SK-N-SH (cell line): ENCODE results near the gene B4GALT1. TPM values are rescaled to one million over a fixed set of nuclear protein-coding genes. Genes with fewer than 3 reads are reported as not detected.

ENCODE experiments used
- CTCF ChIA-PET: fragments of 300-600, 350-600 bp; formaldehyde crosslinking; extraction: SDS; loops from one replicate; lab custom pipeline; 2021; lab: Yijun Ruan, JAX
- POLR2A ChIA-PET: fragments of 350-600 bp; sonication (Branson Sonifier 250); formaldehyde crosslinking; extraction: SDS; loops from one replicate; lab custom pipeline; 2020; ENCODE audit warnings: antibody characterized with exemption, inconsistent platforms; lab: Yijun Ruan, JAX
- DNase-seq: peaks from one replicate; pipeline ENCODE4 v3.0.0; 2012
- H2AFZ ChIP-seq: fragments of 200-600 bp; sonication (generic); 2 replicates; pipeline ENCODE4 v1.8.1; 2016; ENCODE audit warnings: antibody characterized with exemption, mild to moderate bottlenecking, low read depth
- H3F3A ChIP-seq: fragments of 200-600 bp; sonication (generic); replicated peaks from 2 replicates; pipeline ENCODE3; 2016; ENCODE audit warnings: antibody characterized with exemption, mild to moderate bottlenecking; ENCODE audit not compliant: insufficient read depth
- H3K27ac ChIP-seq, 2 experiments: fragments of 200-500 bp in 1 of 2; fragments of 200-600 bp in 1 of 2; sonication (Bioruptor generic) in 1 of 2; sonication (generic), shearing (Covaris generic) in 1 of 2; 2 replicates each; pipeline versions ENCODE4 v1.5.1 to v1.6.1; 2014 to 2016; ENCODE audit warnings: low read depth in 2 of 2, inconsistent platforms in 1 of 2, low read length in 1 of 2, mild to moderate bottlenecking in 1 of 2, mixed read lengths in 1 of 2
- H3K27me3 ChIP-seq: fragments of 200-600 bp; sonication (generic), shearing (Covaris generic); 2 replicates; pipeline ENCODE4 v1.6.1; 2016; ENCODE audit warnings: mixed run types; ENCODE audit not compliant: insufficient read depth
- H3K36me3 ChIP-seq, 2 experiments: fragments of 200-500 bp in 1 of 2; fragments of 200-600 bp in 1 of 2; sonication (Bioruptor generic) in 1 of 2; sonication (generic) in 1 of 2; replicated peaks in 1 of 2; 2 replicates each; pipeline versions ENCODE3 to v1.5.1; 2014 to 2016; ENCODE audit warnings: low read length in 1 of 2, mild to moderate bottlenecking in 1 of 2; ENCODE audit not compliant: insufficient read depth in 2 of 2, control insufficient read depth in 1 of 2
- H3K4me1 ChIP-seq, 2 experiments: fragments of 200-500 bp in 1 of 2; fragments of 200-600 bp in 1 of 2; sonication (Bioruptor generic) in 1 of 2; sonication (generic), shearing (Covaris generic) in 1 of 2; 2 replicates each; pipeline versions ENCODE4 v1.5.1 to v1.6.1; 2014 to 2016; ENCODE audit warnings: low read depth in 1 of 2, low read length in 1 of 2, mixed run types in 1 of 2; ENCODE audit not compliant: insufficient read depth in 2 of 2, control insufficient read depth in 1 of 2
- H3K4me2 ChIP-seq: fragments of 200-600 bp; sonication (generic), shearing (Covaris generic); 2 replicates; pipeline ENCODE4 v1.6.1; 2017; ENCODE audit warnings: mixed run types
- H3K4me3 ChIP-seq, 2 experiments: fragments of 200-500 bp in 1 of 2; fragments of 200-600 bp in 1 of 2; sonication (Bioruptor generic) in 1 of 2; sonication (generic), shearing (Covaris generic) in 1 of 2; 2 replicates each; pipeline versions ENCODE4 v1.5.1 to v1.8.1; 2014 to 2016; ENCODE audit warnings: low read depth in 2 of 2, inconsistent platforms in 1 of 2, low read length in 1 of 2, mild to moderate bottlenecking in 1 of 2, mixed read lengths in 1 of 2, moderate library complexity in 1 of 2
- H3K79me2 ChIP-seq: fragments of 200-600 bp; sonication (generic); 2 replicates; pipeline ENCODE4 v1.8.1; 2017; ENCODE audit warnings: mild to moderate bottlenecking; ENCODE audit not compliant: insufficient read depth
- H3K9ac ChIP-seq: fragments of 200-600 bp; sonication (generic); 2 replicates; pipeline ENCODE4 v1.6.1; 2017; ENCODE audit warnings: mixed run types
- H3K9me2 ChIP-seq: fragments of 200-600 bp; sonication (generic); 2 replicates; pipeline ENCODE4 v1.6.1; 2017; ENCODE audit warnings: mixed run types
- H3K9me3 ChIP-seq: fragments of 200-600 bp; sonication (generic); 2 replicates; pipeline ENCODE4 v1.6.1; 2017; ENCODE audit warnings: mixed run types, mild to moderate bottlenecking, moderate library complexity
- H4K20me1 ChIP-seq: fragments of 200-600 bp; sonication (generic); 2 replicates; pipeline ENCODE4 v1.6.1; 2017; ENCODE audit warnings: mild to moderate bottlenecking, mixed run types; ENCODE audit not compliant: insufficient read depth
- CHD2 ChIP-seq: fragments of 150-350 bp; IDR thresholded peaks from 2 replicates; pipeline ENCODE4 v1.6.1; 2018; ENCODE audit warnings: low read length; ENCODE audit not compliant: partially characterized antibody
- ELF1 ChIP-seq: IDR thresholded peaks from 2 replicates; pipeline ENCODE4 v1.4.0; 2012
- EP300 ChIP-seq, 2 experiments: IDR thresholded peaks; 2 replicates each; pipeline versions ENCODE4 v1.4.0 to v1.6.1; 2012; ENCODE audit warnings: borderline replicate concordance in 1 of 2, low read depth in 1 of 2, low read length in 1 of 2
- FOSL2 ChIP-seq: IDR thresholded peaks from 2 replicates; pipeline ENCODE4 v1.4.0; 2012; ENCODE audit warnings: low read depth, mild to moderate bottlenecking, moderate library complexity, borderline replicate concordance
- FOXJ3 ChIP-seq: sonication (generic); formaldehyde crosslinking; IDR thresholded peaks from 2 replicates; pipeline ENCODE4 v1.5.1; 2020; ENCODE audit warnings: mild to moderate bottlenecking, missing genetic modification reagents
- FOXM1 ChIP-seq: IDR thresholded peaks from 2 replicates; pipeline ENCODE4 v1.4.0; 2012; ENCODE audit warnings: low read depth, mild to moderate bottlenecking
- GABPA ChIP-seq: IDR thresholded peaks from 2 replicates; pipeline ENCODE4 v1.4.0; 2012; ENCODE audit warnings: low read depth, mild to moderate bottlenecking
- JUND ChIP-seq: IDR thresholded peaks from 2 replicates; pipeline ENCODE4 v1.4.0; 2012
- MXI1 ChIP-seq: IDR thresholded peaks from 2 replicates; pipeline ENCODE4 v1.6.1; 2012; ENCODE audit warnings: mild to moderate bottlenecking, low read depth, low read length, improper control_type of control experiment
- RAD21 ChIP-seq: IDR thresholded peaks from 2 replicates; pipeline ENCODE4 v1.6.1; 2012; ENCODE audit warnings: mild to moderate bottlenecking, low read length
- RFX5 ChIP-seq: IDR thresholded peaks from 2 replicates; pipeline ENCODE4 v1.6.1; 2012; ENCODE audit warnings: mild to moderate bottlenecking, improper control_type of control experiment, low read length
- RXRA ChIP-seq: IDR thresholded peaks from 2 replicates; pipeline ENCODE4 v1.4.0; 2012; ENCODE audit warnings: low read depth, mild to moderate bottlenecking, borderline replicate concordance
- SMC3 ChIP-seq: IDR thresholded peaks from 2 replicates; pipeline ENCODE4 v1.6.1; 2012; ENCODE audit warnings: low read depth, low read length, improper control_type of control experiment
- TCF12 ChIP-seq: IDR thresholded peaks from 2 replicates; pipeline ENCODE4 v1.4.0; 2012
- YY1 ChIP-seq: IDR thresholded peaks from 2 replicates; pipeline ENCODE4 v1.4.0; 2012; ENCODE audit warnings: low read depth, mild to moderate bottlenecking
- WGBS: methylation state at CpG from one replicate; pipeline ENCODE4 v1.1.6; 2017; ENCODE audit warnings: low lambda C conversion rate; 5-methylcytosine and 5-hydroxymethylcytosine counted together
- polyA plus RNA-seq, 3 experiments: library from polyadenylated mRNA; depleted of rRNA; stranded (reverse); fragments of >200 nt; gene quantifications; 2 replicates each; pipeline ENCODE4 v1.2.3, GENCODE V29; 2012
- TF ChIP-seq, protein P1 (sequence below): fragments of 200-600 bp; sonication (generic); IDR thresholded peaks from 2 replicates; pipeline ENCODE4 v1.6.1; 2017; ENCODE audit warnings: antibody characterized with exemption, mild to moderate bottlenecking, moderate library complexity
- TF ChIP-seq, protein P2 (sequence below): fragments of 150-350 bp; IDR thresholded peaks from 2 replicates; pipeline ENCODE4 v1.6.1; 2016; ENCODE audit warnings: mild to moderate bottlenecking, low read depth, low read length
- TF ChIP-seq, protein P3 (sequence below): IDR thresholded peaks from 2 replicates; pipeline ENCODE4; 2012

B4GALT1 gene
- polyA plus RNA-seq, 1 of the 3 experiments (the other 2 are of a cell fraction), result 36.2 TPM

DNA sequence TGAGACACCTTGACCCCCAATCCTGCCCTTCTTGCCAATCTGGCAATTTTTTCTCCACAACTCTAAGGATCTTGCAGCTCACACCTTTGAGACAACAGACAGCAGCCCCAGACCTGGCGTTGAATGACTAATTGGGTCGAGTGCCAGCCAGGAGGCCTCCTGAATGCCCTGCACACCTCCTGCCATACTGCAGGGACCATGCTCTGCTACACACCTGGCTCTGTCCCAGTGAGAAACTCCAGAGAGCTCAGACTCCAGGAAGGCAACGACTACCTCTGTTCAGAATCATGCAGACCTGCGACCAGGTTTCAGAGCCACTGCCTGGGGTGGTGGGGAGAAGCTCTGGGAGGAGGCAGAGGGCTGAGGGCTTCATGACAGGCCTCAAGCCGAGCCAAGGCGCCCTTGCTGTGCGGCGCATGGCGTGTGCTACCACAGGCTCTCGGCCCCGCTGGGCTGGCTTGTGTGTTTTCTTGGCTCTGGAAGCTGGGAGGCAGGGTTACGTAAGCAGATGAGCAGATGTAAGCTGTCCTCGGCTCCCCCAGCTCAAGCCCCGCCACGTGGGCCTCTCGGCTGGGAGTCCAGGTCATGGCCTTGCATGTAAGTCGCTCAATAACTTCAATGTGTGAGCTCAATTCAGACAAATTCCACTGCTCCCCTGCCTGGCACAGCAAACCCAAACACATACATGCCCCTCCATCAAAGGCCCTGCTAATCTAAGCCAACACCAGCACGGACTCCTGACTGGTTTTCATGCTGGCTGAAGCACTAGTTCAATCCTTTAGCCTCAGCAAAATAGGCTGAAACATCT lies 27.5 kb downstream of the B4GALT1 start:
- no peak overlapping the region for H3K4me3 ChIP-seq
- TF ChIP-seq, protein P1, sequence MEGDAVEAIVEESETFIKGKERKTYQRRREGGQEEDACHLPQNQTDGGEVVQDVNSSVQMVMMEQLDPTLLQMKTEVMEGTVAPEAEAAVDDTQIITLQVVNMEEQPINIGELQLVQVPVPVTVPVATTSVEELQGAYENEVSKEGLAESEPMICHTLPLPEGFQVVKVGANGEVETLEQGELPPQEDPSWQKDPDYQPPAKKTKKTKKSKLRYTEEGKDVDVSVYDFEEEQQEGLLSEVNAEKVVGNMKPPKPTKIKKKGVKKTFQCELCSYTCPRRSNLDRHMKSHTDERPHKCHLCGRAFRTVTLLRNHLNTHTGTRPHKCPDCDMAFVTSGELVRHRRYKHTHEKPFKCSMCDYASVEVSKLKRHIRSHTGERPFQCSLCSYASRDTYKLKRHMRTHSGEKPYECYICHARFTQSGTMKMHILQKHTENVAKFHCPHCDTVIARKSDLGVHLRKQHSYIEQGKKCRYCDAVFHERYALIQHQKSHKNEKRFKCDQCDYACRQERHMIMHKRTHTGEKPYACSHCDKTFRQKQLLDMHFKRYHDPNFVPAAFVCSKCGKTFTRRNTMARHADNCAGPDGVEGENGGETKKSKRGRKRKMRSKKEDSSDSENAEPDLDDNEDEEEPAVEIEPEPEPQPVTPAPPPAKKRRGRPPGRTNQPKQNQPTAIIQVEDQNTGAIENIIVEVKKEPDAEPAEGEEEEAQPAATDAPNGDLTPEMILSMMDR, result no peak
- TF ChIP-seq RFX5 (no peak), ELF1 (no peak), SMC3 (no peak), MXI1 (no peak), FOXJ3 (CRISPR knock-in tag) (no peak), RXRA (no peak), JUND (no peak), GABPA (no peak), FOSL2 (no peak), EP300 (IDR thresholded peaks at IDR 0.05; ENCODE audit: borderline replicate concordance in 1 of 2, low read depth in 1 of 2, low read length in 1 of 2) (no peak), CHD2 (no peak), TCF12 (no peak), FOXM1 (no peak)
- TF ChIP-seq, protein P2, sequence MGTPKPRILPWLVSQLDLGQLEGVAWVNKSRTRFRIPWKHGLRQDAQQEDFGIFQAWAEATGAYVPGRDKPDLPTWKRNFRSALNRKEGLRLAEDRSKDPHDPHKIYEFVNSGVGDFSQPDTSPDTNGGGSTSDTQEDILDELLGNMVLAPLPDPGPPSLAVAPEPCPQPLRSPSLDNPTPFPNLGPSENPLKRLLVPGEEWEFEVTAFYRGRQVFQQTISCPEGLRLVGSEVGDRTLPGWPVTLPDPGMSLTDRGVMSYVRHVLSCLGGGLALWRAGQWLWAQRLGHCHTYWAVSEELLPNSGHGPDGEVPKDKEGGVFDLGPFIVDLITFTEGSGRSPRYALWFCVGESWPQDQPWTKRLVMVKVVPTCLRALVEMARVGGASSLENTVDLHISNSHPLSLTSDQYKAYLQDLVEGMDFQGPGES, result no peak
- H3K4me2 ChIP-seq, result no peak overlapping the region
- no peaks in the 10 kb centered on the region for H3K27me3 ChIP-seq
- H2AFZ ChIP-seq, result no peak overlapping the region
- no peaks in the 10 kb centered on the region for H3F3A ChIP-seq
- WGBS, result 72% methylated on average over 5 of the region's 18 CpGs
- H3K79me2 ChIP-seq, result peaks cover 100% of the 10 kb centered on the region
- H3K27ac ChIP-seq, result no peak overlapping the region
- ChIA-PET CTCF (interaction anchor here (0.9 kb wide), 1 partner anchor 87 kb away, joined by 4 read pairs; no protein-coding TSS in a partner anchor), POLR2A (no interaction called here)
- H3K9ac ChIP-seq, result no peak overlapping the region
- no peaks in the 10 kb centered on the region for H3K9me2 ChIP-seq
- H3K9me3 ChIP-seq, result no peaks in the 10 kb centered on the region
- no peak for DNase-seq
- H4K20me1 ChIP-seq, result peaks cover 68% of the 10 kb centered on the region
- H3K4me1 ChIP-seq, result peaks cover 7 to 9% of the 10 kb centered on the region in 2 experiments; a peak in 2 of 4 replicates
- peaks cover 4% of the 10 kb centered on the region in 2 experiments for H3K36me3 ChIP-seq

DNA sequence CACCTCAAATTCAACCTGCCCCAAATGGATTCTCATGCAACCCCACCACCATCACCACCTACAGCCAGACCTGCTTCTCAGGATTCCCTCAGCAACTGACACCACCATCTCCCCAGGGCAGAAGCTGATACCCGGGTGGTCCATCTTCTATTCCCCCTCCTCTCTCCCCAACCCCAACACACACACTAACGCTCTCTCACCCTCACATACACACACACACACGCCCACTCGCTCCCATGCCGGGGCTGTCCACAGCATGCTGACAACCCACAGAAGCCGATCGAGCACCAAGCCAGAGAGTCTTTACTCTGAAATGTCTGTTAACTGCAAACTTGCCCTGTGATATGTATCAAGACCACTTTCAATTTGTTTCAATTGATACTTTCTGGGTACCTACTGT lies 28.4 kb downstream of the B4GALT1 start:
- Histone ChIP-seq H3K4me1 (peaks cover 7 to 9% of the 10 kb centered on the region in 2 experiments; a peak in 2 of 4 replicates), H3K9me2 (no peaks in the 10 kb centered on the region), H3K27me3 (no peaks in the 10 kb centered on the region), H3K4me3 (no peak overlapping the region), H3K4me2 (no peak overlapping the region), H3K36me3 (peaks cover 10% of the 10 kb centered on the region in 2 experiments), H3F3A (no peaks in the 10 kb centered on the region), H3K79me2 (peaks cover 94% of the 10 kb centered on the region), H3K27ac (no peak overlapping the region), H3K9ac (no peak overlapping the region), H3K9me3 (no peaks in the 10 kb centered on the region), H2AFZ (no peak overlapping the region), H4K20me1 (peaks cover 65% of the 10 kb centered on the region)
- CTCF ChIA-PET, result no interaction called here
- POLR2A ChIA-PET, result no interaction called here
- WGBS, result 99% methylated on average over 7 of the region's 7 CpGs
- TF ChIP-seq YY1 (no peak), FOSL2 (no peak), EP300 (IDR thresholded peaks at IDR 0.05; ENCODE audit: borderline replicate concordance in 1 of 2, low read depth in 1 of 2, low read length in 1 of 2) (no peak), JUND (no peak), RAD21 (no peak), MXI1 (no peak), FOXM1 (no peak)
- TF ChIP-seq, protein P1, result no peak
- TF ChIP-seq, protein P3, sequence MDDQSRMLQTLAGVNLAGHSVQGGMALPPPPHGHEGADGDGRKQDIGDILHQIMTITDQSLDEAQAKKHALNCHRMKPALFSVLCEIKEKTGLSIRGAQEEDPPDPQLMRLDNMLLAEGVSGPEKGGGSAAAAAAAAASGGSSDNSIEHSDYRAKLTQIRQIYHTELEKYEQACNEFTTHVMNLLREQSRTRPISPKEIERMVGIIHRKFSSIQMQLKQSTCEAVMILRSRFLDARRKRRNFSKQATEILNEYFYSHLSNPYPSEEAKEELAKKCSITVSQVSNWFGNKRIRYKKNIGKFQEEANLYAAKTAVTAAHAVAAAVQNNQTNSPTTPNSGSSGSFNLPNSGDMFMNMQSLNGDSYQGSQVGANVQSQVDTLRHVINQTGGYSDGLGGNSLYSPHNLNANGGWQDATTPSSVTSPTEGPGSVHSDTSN, result no peak
- DNase-seq, result no peak
